ENCODE data around the gene SPATS2.

GRCh38 chr12:49557917-49558215 lies 190.6 kb downstream of the SPATS2 start:
- TF ChIP-seq, protein P1, sequence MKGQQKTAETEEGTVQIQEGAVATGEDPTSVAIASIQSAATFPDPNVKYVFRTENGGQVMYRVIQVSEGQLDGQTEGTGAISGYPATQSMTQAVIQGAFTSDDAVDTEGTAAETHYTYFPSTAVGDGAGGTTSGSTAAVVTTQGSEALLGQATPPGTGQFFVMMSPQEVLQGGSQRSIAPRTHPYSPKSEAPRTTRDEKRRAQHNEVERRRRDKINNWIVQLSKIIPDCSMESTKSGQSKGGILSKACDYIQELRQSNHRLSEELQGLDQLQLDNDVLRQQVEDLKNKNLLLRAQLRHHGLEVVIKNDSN (IDR thresholded peaks at IDR 0.05): no peak
- no peak for TF ChIP-seq RAD21 (IDR thresholded peaks at IDR 0.05; ENCODE audit: low read depth)

Measured in Ishikawa (cell line).